Non-pigmented ciliary epithelial cell (primary cell): ENCODE results near the gene RPAIN.
"Not testable (repeated sequence)": the region's sequence is repeated elsewhere in the genome, so short reads cannot be mapped to it uniquely, and the experiment has no call there.

Source experiments
- DNase-seq: peaks from one replicate; pipeline ENCODE4 v3.0.0-alpha.2; 2010; ENCODE audit warnings: low read depth

The RPAIN gene

GRCh38 chr17:5430413-5430999, 10.5 kb downstream of the RPAIN start:
- no peak for DNase-seq

- not testable (repeated sequence) for DNase-seq
Observed at GRCh38 chr17:5431234-5431633, 11.3 kb downstream of the RPAIN start.

GRCh38 chr17:5431949-5432556, 12.1 kb downstream of the RPAIN start:
- no peak for DNase-seq

- no peak for DNase-seq
Observed at GRCh38 chr17:5434984-5435383, 15.0 kb downstream of the RPAIN start.

GRCh38 chr17:5435781-5436315, 15.9 kb downstream of the RPAIN start:
- not testable (repeated sequence) for DNase-seq

GRCh38 chr17:5437721-5438317, 17.8 kb downstream of the RPAIN start:
- DNase-seq: no peak

- DNase-seq: peak; percentile 55
Observed at GRCh38 chr17:5438716-5439445, 18.9 kb downstream of the RPAIN start, which contains the start of gene C1QBP. C1QBP (minus strand) TSS chr17:5439155; CDS start chr17:5439073, 82 bp downstream.

GRCh38 chr17:5439446-5439764, 19.4 kb downstream of the RPAIN start:
- DNase-seq: no peak

GRCh38 chr17:5443728-5444127, 23.7 kb downstream of the RPAIN start:
- DNase-seq: no peak

GRCh38 chr17:5444209-5444608, 24.2 kb downstream of the RPAIN start:
- no peak for DNase-seq

- no peak for DNase-seq
Observed at GRCh38 chr17:5446786-5447185, 26.8 kb downstream of the RPAIN start.

- no peak for DNase-seq
Observed at GRCh38 chr17:5464717-5465507, 44.9 kb downstream of the RPAIN start.

GRCh38 chr17:5466295-5466694, 46.3 kb downstream of the RPAIN start:
- DNase-seq: no peak

- no peak for DNase-seq
Observed at GRCh38 chr17:5467416-5467815, 47.4 kb downstream of the RPAIN start.

- DNase-seq: no peak
Observed at GRCh38 chr17:5468075-5468473, 48.1 kb downstream of the RPAIN start.

GRCh38 chr17:5472511-5472910, 52.5 kb downstream of the RPAIN start:
- DNase-seq: no peak

GRCh38 chr17:5473906-5474305, 53.9 kb downstream of the RPAIN start:
- DNase-seq: no peak

GRCh38 chr17:5478992-5479391, 59.0 kb downstream of the RPAIN start:
- no peak for DNase-seq

- DNase-seq: no peak
Observed at GRCh38 chr17:5480962-5481361, 61.0 kb downstream of the RPAIN start.

- DNase-seq: no peak
Observed at GRCh38 chr17:5481451-5481850, 61.5 kb downstream of the RPAIN start.
